WI38 (cell line): ENCODE results near the gene CISD3.

Experiments
- H3K4me3 ChIP-seq: 2 replicates; pipeline ENCODE4 v1.5.1; 2011; ENCODE audit warnings: low read depth, mild to moderate bottlenecking, control low read depth, low read length
- TF ChIP-seq, protein P1 (sequence below): IDR thresholded peaks from 2 replicates; pipeline ENCODE4 v1.5.1; 2012; ENCODE audit warnings: low read depth, mild to moderate bottlenecking, control low read depth, low read length

CISD3 gene

DNA sequence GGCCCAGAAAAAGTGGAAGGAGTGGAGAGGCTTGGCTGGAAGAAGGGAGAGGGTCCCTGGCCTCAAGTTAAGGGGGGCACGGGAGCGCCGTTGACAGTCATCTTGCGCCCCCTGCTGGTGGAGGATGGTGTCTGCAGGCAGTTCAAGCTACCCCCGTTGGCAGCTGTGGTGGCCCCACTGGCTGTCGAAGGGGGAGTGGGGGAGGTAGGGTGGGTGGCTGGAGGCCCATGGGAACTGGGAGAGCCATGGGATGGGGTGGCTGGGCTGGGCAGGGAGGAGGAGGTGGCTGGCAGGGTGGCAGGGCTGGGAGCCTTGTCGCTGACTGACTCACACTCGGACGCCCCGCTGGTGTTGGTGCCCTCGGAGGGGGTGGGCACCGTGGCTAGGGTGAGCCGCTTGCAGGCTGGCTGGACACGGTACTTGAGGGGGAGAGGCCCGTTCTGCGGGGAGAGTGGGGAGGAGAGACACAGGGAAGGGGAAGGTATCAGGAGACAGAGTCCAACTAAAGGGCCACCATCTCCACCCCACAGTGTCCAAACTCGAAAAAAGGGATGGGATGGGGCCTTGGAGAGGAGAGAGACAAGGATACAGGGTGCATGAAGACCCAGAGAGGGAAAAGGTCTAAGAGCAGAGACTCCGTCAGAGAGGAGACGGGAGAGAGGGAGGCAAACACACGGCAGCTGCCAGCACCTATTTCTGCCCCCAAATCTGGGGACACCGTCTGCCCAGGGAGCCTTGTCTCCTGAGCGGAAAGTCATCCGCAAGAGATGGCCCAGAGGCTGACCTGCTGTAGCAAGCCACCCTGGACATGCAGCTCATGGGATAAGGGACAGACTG, 5.2 kb downstream of the CISD3 start:
- TF ChIP-seq, protein P1, sequence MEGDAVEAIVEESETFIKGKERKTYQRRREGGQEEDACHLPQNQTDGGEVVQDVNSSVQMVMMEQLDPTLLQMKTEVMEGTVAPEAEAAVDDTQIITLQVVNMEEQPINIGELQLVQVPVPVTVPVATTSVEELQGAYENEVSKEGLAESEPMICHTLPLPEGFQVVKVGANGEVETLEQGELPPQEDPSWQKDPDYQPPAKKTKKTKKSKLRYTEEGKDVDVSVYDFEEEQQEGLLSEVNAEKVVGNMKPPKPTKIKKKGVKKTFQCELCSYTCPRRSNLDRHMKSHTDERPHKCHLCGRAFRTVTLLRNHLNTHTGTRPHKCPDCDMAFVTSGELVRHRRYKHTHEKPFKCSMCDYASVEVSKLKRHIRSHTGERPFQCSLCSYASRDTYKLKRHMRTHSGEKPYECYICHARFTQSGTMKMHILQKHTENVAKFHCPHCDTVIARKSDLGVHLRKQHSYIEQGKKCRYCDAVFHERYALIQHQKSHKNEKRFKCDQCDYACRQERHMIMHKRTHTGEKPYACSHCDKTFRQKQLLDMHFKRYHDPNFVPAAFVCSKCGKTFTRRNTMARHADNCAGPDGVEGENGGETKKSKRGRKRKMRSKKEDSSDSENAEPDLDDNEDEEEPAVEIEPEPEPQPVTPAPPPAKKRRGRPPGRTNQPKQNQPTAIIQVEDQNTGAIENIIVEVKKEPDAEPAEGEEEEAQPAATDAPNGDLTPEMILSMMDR: peak; percentile 91

GRCh38 chr17:38738007-38738662, 8.0 kb downstream of the CISD3 start:
- no peak overlapping the region for H3K4me3 ChIP-seq
- TF ChIP-seq, protein P1: no peak

More for the DNA sequence above, 5.2 kb downstream of the CISD3 start:
- no peak overlapping the region for H3K4me3 ChIP-seq

- TF ChIP-seq, protein P1: no peak
- no peak overlapping the region for H3K4me3 ChIP-seq
Measured at GRCh38 chr17:38738686-38739085, 8.5 kb downstream of the CISD3 start.

DNA sequence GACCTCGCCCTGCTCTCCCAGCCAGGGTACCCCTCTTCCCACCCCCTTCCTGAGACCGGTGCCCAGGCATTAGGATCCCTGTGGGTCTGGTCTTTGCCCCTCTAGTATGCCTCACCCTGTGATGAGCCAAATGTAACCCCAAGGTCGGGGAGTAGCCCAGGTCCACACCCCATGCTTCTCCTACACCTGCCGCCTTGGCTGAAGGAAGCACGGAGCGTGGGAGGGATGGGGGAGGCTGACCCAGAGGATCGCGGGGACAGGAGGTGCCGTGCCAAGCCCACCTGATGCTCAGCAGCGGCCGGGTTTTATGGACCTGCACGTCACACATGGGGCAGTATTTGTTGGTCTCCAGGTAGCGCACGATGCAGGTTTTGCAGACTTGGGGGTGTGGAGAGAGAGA, 9.2 kb downstream of the CISD3 start:
- TF ChIP-seq, protein P1: no peak
- H3K4me3 ChIP-seq: no peak overlapping the region

DNA sequence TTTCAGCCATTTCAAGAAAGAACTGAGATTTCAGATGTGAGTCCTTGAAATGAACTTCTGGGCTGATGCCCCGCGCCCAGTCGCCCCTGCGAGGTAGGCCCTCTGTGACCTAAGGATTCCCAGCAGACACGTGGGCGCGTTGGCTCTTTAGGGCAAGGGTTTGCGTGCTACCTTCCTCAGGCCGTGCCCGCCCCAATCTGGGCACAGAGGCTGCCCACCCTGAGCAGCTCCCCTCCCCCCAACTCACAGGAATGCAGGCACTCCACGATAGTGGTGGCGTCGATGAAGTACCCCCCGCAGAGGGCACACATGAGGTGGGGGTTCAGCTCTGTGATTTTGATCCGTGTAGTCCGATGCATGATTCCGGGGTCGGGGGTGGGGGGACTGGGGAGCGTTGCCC, 9.9 kb downstream of the CISD3 start:
- TF ChIP-seq, protein P1: no peak
- no peak overlapping the region for H3K4me3 ChIP-seq

DNA sequence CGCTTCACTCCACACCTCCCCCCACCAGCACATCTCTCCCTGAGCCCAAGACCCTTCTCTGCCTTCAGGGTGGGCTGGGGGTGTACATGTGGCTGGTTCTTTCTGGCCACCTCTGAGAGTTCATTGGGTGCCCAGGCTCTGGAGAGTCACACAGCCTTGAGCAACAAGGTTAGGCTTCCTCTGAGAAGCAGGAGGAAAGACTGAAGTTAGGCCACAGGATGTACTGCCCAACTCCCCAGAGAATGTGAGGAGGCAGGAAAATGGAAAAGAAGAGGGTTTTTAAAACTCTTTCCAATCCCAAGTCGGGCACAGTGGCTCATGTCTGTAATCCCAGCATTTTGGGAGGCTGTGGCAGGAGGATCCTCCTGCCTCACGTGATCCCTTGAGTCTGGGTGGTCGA, 10.7 kb downstream of the CISD3 start:
- TF ChIP-seq, protein P1: no peak
- no peak overlapping the region for H3K4me3 ChIP-seq

- no peak overlapping the region for H3K4me3 ChIP-seq
- TF ChIP-seq, protein P1: no peak
Measured at GRCh38 chr17:38741461-38741860, 11.3 kb downstream of the CISD3 start.
